HG03159 (cell line): ENCODE data around the gene UBE2M.

Experiments
- ATAC-seq: cut with Tn5 transposase; IDR thresholded peaks from one replicate; pipeline ENCODE4 v1.9.1; 2021; ENCODE audit warnings: mild to moderate bottlenecking, moderate library complexity; ENCODE audit not compliant: unreplicated experiment

The UBE2M gene

DNA sequence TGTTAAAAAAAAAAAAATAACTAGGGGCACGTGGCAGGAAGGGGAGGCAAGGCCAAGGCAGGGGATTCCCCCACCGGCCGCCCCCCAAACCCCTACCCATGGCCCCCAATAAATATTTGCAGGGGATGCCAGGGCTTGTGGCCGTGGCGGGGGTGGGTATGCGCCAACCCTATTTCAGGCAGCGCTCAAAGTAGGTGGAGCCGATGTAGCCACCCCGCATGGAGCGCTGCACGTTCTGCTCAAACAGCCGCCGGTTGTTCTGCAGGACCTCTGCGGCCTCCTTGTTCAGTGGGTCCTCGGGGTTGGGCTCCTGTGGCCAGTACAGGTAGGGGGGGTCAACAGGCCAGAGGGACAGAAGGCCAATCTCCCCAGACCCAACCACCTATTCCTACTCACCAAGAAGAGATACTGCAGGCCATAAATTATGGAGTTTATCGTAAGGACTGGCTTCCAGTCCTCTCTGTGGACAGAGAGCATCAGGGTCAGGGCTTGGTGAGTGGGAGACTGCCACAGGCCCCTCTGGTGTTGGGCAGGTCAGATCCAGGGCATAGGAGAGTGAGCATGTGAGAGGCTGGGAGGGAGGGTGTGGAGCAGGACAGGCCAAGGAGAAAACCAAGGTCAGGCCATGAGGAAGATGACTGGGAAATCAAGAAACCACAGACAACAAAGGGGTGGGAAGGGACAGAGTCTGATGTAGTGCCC lies 2.3 kb downstream of the UBE2M start:
- no peak for ATAC-seq

GRCh38 chr19:58555369-58555885 lies 3.0 kb downstream of the UBE2M start:
- ATAC-seq: no peak

- peak; percentile 35 for ATAC-seq
These were observed 3.7 kb downstream of the UBE2M start, which contains the start of gene CHMP2A for GRCh38 chr19:58554494-58555368. TSS of gene CHMP2A (minus strand) at chr19:58555105. CDS start at chr19:58554212, 893 bp downstream.

DNA sequence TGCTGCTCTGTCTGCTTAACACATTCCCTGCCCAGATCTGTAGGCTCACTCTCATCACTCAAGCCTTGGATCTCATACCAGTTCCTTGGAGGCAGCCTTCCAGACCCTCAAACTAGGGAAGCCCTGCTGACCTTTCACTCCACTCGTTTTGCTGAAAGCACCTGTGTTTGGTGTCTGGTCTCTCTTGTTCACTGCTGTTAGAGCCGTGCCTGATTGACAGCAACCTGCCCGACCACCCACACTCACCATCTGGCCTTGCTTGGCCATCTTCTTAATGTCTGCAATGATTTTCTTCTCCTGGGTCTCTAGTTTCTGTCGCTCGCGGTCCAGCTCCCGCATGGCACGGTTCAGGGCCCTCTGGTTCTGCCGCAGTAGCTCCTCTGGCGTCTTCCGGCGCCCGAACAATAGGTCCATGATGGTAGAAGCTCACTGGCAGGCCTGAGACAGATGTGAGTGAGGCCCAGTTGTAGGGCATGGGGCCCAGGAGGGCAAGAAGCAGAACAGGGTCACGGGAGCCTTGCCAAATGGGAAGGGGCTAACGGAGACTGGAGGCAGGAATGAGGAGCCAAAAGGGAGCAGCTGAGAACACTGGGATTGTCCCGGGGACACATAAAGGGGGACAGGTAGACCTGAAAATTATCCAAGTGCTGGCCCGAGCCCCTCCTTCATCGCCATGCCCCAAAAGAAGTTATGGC lies 4.5 kb downstream of the UBE2M start:
- no peak for ATAC-seq

GRCh38 chr19:58552655-58553054 lies 5.8 kb downstream of the UBE2M start:
- ATAC-seq: no peak

DNA sequence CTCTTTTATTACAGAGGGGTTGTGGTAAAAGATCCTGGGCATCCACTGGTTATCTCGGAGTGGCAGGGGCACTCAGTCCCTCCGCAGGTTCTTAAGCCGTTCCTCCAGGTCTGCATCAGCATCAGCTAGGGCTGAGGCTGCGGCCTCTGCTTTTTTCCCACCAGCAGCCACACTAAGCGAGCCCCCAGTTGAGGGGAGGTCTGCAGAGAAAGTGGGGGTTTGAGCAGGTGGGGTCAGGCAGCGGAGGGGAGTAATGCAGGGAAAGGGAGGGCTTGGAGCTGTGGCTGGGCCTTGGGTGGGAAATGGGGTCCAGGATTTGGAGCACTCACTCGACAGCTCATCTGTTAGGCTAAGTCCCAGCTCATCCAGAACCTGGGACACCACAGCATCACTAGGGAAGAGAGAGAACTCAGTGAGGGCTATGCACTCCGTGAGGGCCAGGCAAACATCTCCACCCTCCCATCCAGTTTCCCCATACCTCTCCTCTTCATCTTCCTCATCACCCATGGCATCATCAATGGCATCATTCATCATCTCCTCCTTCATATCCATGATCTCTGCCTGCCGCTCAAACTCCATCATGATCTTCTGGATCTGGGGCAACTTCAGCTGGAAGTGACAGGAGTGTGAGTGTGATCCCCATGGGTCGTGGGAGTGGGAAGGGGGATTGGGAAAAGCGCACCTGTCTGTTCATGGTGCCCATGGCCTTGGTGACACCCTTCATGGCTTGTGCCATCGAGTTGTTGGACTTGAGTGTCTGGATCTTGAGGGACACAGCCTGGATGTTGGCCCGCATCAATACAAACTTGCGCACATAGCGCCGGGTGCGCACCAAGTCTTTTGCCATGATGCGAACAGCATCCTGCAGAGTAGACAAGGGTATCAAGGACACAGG lies 6.6 kb downstream of the UBE2M start:
- ATAC-seq: no peak

DNA sequence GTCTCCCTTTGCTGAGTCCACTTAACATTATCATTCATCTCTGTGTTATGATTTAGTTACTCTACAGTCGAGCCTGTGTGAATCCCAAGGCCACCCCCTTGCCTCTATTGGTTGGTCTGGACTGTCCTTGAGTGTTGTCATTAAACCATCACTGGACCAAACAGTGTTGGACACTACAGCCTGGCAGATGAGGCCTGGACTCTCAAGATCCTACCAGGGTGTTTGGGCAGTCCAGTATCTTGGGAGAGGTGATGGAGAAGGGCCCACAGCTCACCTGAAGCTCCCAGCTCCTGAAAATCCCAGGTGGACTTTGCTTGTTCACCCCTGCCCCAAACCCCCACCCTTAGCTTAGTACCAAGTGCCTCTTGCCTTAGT lies 7.3 kb downstream of the UBE2M start:
- ATAC-seq: no peak

DNA sequence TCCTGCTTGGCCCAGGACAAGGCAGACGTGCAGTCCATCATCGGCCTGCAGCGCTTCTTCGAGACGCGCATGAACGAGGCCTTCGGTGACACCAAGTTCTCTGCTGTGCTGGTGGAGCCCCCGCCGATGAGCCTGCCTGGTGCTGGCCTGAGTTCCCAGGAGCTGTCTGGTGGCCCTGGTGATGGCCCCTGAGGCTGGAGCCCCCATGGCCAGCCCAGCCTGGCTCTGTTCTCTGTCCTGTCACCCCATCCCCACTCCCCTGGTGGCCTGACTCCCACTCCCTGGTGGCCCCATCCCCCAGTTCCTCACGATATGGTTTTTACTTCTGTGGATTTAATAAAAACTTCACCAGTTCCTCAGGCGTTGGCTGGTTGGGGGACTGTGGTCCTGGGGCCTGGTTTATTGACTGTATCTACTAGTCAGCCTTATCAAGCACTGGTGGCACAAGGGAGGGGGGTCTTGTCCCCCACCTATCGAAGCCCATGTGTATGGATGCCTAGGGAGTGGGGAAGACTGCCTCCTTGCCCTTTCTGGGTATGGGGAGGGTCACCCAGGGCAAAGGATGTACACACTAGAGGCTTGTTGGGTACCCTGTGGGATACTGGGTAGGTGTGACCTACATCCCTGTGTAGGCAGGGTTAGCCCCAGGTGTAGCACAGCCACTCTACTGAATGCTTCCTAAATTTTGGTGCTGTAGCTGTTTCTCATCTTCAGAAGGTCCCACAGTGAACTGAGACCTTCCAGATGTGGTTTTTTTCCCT lies 7.9 kb downstream of the UBE2M start:
- no peak for ATAC-seq

GRCh38 chr19:58549664-58550361 lies 8.6 kb downstream of the UBE2M start:
- no peak for ATAC-seq

- ATAC-seq: no peak
These were observed 9.3 kb downstream of the UBE2M start for GRCh38 chr19:58548859-58549663.

DNA sequence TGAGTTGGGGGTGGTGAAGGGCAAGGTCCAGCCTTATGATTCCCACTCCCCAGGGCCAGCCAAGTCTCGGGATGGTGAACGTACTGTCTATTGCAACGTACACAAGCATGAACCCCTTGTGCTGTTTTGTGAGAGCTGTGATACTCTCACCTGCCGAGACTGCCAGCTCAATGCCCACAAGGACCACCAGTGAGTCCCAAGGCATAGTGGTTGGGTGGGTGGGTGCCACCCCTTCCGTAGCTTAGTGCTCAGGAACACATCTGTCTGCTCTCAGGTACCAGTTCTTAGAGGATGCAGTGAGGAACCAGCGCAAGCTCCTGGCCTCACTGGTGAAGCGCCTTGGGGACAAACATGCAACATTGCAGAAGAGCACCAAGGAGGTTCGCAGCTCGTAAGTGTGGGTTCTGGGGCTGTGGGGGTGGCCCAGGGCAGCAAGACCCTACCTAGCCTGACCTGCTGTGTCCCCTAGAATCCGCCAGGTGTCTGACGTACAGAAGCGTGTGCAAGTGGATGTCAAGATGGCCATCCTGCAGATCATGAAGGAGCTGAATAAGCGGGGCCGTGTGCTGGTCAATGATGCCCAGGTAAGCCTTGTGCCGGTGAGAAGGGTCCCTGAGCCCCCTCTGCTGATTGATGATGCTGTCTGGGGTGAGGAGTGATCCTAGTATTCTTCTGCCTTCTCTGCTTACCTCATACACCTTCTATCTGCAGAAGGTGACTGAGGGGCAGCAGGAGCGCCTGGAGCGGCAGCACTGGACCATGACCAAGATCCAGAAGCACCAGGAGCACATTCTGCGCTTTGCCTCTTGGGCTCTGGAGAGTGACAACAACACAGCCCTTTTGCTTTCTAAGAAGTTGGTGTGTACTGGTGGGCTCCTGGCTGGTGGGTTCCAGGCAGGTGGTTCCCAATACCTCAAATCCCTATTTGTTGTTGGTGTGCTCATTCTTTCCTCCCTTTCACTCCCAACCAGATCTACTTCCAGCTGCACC lies 10.8 kb downstream of the UBE2M start:
- no peak for ATAC-seq

- no peak for ATAC-seq
These were observed 12.3 kb downstream of the UBE2M start for GRCh38 chr19:58546019-58546530.

DNA sequence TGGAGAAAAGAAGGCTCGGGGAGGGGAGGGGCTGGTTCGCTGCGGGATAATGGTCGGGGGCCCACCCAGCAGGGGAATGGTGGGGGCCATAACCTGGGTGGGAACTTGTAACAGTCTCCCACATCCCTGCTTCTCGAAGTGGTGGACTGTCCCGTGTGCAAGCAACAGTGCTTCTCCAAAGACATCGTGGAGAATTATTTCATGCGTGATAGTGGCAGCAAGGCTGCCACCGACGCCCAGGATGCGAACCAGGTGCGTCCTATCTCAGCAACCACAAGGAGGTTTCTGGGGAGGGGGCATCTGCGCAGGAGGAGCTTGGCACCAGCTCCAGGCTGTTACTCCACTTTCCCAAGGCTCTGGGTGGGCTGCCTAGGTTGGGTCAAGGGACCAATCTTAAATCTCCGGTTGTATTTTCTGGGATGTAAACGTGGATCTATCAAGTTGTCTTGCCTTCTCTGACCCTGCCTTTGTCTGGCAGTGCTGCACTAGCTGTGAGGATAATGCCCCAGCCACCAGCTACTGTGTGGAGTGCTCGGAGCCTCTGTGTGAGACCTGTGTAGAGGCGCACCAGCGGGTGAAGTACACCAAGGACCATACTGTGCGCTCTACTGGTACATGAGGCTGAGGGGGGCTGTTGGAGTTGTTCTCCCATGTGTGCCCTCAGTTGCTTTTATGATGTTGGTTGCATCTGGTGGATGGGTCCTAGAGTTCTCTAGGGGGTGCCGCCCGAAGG lies 13.0 kb downstream of the UBE2M start:
- ATAC-seq: no peak

DNA sequence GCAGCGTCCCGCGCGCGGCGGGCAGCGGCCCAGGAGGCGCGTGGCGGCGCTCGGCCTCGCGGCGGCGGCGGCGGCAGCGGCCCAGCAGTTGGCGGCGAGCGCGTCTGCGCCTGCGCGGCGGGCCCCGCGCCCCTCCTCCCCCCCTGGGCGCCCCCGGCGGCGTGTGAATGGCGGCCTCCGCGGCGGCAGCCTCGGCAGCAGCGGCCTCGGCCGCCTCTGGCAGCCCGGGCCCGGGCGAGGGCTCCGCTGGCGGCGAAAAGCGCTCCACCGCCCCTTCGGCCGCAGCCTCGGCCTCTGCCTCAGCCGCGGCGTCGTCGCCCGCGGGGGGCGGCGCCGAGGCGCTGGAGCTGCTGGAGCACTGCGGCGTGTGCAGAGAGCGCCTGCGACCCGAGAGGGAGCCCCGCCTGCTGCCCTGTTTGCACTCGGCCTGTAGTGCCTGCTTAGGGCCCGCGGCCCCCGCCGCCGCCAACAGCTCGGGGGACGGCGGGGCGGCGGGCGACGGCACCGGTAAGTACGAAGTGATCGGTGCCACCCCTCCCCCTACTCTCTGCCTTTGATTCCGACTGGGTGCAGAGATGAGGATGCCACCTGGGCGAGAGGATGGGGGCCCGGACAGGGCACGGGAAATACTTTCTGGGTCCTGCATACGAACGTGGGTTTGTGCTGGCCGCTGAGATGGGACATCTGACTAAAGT lies 13.7 kb downstream of the UBE2M start:
- ATAC-seq: peak; percentile 50

- peak; percentile 86 for ATAC-seq
These were observed 14.4 kb downstream of the UBE2M start, which contains the start of gene TRIM28 for GRCh38 chr19:58543826-58544590. TSS of gene TRIM28 (plus strand) at chr19:58544064. CDS start at chr19:58544758, 694 bp downstream.
